ENCODE results near the gene ZFYVE26. TPM values are rescaled to one million over a fixed set of nuclear protein-coding genes. Genes with fewer than 3 reads are reported as not detected.
A peak's percentile ranks its signal among the peaks of the same experiment; 100 is the strongest.
"Not testable (repeated sequence)": the region's sequence is repeated elsewhere in the genome, so short reads cannot be mapped to it uniquely, and the experiment has no call there.

Gene ZFYVE26
- total RNA-seq, 2 donors from 2014 or later = 19.9 to 20.7 TPM

DNA sequence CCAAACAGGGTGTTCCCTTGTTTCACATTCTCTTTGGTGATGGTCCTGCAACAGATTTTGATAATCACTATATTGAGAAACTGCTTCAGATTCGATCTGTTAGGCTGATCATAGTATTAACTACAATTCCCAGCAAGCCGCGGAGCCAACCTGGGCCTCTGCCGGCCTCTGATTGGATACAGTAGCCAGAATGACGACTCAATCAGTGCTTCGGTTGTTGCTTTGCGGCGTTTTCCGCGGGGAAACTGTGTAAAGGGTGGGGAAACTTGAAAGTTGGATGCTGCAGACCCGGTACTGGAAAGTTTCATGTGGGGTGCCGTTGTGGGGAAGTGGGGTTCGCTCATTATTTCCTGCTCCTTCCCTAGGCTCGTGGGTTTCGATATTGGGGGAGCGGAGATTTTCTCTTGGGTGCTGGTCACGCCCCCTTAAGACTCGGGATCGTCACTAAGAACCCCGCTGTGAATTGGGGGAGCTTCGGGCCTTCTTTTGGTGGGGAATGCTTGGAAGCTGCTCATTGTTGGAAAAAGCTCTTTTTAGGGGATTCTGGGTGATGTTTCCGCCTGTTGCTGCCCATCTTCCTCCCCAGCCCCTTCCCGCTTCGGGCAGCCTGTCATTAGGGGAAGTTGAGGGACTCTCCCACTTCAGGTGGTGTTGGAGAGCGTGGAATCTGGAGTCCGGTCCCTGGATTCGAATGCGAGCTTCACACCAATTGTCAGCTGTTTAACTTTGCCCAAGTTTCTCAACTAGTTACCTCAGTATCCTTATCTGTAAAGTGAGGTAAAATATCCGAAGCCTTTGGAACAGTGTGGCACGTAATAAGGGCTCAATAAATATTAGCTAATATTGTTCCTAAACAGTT, 3.4 kb upstream of the ZFYVE26 start, which contains the start of gene RAD51B:
RAD51B (plus strand) TSS at position 217 of the 859 bp plus-strand sequence.
- peak; percentile 85 to 90 for DNase-seq
- intact Hi-C loops (cut with DNase I, micrococcal nuclease) = no loop called here
- peak; percentile 72 for ATAC-seq

DNA sequence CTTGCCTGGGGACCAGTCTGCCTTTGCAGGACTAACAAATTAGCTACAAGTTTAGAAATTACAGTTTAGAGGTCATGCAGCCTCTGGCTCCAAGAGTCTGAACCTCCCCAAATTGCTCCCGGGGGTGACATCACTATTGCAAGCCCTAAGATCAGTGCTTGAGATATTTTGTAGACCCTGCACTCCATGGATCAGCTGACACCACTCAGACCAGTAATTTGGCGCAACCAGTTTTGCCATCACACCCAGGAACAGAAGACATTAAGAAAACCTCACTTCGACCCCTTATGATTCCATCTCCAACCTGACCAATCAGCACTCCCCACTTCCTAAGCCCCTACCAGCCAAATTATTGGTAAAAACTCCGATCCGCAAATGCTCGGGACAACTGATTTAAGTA, 2.1 kb upstream of the ZFYVE26 start:
- intact Hi-C loops (cut with DNase I, micrococcal nuclease); ATAC-seq; DNase-seq: not testable (repeated sequence)

GRCh38 chr14:67817750-67818438, 1.5 kb upstream of the ZFYVE26 start:
- DNase-seq (no peak), ATAC-seq (no peak)
- intact Hi-C loops (cut with DNase I, micrococcal nuclease) = no loop called here

GRCh38 chr14:67815573-67816225, 691 bp downstream of the ZFYVE26 start:
- ATAC-seq (no peak), DNase-seq (no peak)
- intact Hi-C loops (cut with DNase I, micrococcal nuclease) = no loop called here

DNA sequence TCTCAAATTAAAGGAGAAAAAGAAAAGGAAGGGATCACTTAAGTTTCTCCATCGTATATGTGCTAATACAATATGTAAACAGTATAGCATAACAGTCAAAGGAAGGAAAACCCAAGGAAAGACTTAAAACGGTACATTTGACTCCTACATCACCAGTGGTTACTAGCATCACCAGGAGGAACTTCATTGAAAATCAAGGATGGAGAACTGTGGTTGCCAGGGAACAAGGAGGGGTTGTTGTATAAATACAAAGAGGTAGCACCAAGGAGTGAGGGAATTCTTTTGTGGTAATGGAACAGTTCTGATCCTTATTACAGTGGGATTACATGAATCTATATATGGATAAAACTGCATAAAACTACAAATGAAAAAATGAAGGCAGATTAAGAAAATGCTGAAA, 1.6 kb downstream of the ZFYVE26 start:
- no peak for ATAC-seq
- intact Hi-C loops (cut with DNase I, micrococcal nuclease) = no loop called here
- DNase-seq = no peak

DNA sequence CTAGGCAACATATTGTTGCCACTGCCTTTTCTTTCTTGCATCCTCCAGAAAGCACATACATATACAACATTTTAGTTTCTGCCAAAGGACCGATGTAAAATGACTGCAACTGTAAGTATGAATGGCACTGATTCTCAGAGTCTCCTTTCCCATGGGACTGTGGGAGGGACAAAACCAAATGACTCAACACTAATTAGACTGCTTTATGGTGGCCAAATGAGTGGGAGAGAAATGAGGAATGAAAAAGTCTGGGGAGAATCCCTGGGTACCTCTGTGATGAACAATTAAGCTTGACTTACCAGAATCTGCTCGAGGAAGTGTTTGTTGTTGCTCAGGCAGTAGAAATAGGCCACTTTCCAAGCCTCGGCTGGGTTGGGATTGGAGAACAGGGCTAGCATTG, 10.1 kb downstream of the ZFYVE26 start:
- DNase-seq (no peak), ATAC-seq (no peak)
- intact Hi-C loops (cut with DNase I, micrococcal nuclease) = no loop called here

- DNase-seq (no peak), ATAC-seq (no peak)
- intact Hi-C loops (cut with DNase I, micrococcal nuclease) = no loop called here
Observed at GRCh38 chr14:67800743-67801142, 15.6 kb downstream of the ZFYVE26 start.

GRCh38 chr14:67798731-67799130, 17.7 kb downstream of the ZFYVE26 start:
- DNase-seq (no peak), ATAC-seq (no peak)
- intact Hi-C loops (cut with DNase I, micrococcal nuclease) = no loop called here

DNA sequence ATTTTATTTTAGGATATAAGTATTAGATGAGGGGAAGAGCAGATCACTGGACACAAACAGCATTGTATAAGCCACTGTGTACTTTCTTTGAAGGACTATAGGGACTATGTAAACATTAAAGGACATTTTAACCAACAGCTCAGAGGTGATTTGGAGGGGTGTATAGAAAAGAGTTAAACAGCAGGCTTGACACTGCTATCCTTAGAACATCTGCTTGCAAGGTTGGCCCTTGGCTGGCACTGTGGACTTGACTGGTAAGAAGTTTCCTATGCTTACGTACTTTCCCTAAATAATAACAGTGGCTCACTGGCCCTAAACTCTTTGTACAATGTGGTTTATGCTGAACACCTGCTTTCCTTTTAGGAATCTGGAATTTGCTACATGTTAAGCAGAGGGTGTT, 28.7 kb downstream of the ZFYVE26 start:
- intact Hi-C loops (cut with DNase I, micrococcal nuclease) = no loop called here
- ATAC-seq (no peak), DNase-seq (no peak)

GRCh38 chr14:67785270-67786109, 30.9 kb downstream of the ZFYVE26 start:
- ATAC-seq (no peak), DNase-seq (no peak)
- intact Hi-C loops (cut with DNase I, micrococcal nuclease) = no loop called here

- no peak for DNase-seq
- ATAC-seq = no peak
- intact Hi-C loops (cut with DNase I, micrococcal nuclease) = no loop called here
Observed at GRCh38 chr14:67784244-67784823, 32.1 kb downstream of the ZFYVE26 start.

DNA sequence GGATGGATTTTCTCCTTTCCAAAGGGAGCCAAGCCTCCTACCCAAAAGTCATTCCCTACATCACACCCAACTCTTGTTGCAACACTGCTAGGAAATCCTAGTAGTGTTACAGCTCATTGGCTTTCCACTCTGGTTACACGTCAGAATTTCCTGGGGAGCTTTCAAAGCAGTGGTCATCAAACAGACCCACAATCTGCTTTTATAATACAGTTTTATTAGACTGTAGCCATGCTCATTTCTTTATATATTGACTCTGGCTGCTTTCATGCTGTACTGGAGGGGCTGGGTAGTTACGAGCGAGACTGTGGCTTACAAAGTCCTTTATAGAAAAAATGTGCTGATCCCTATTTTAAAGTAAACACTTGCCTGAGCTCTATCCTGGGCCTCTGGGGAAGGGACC, 34.3 kb downstream of the ZFYVE26 start:
- intact Hi-C loops (cut with DNase I, micrococcal nuclease) = no loop called here
- DNase-seq (no peak), ATAC-seq (no peak)

- intact Hi-C loops (cut with DNase I, micrococcal nuclease) = no loop called here
- ATAC-seq (no peak), DNase-seq (no peak)
Observed at GRCh38 chr14:67778792-67779191, 37.6 kb downstream of the ZFYVE26 start.

- DNase-seq = no peak
- intact Hi-C loops (cut with DNase I, micrococcal nuclease) = no loop called here
Observed at GRCh38 chr14:67776653-67777322, 39.6 kb downstream of the ZFYVE26 start.

DNA sequence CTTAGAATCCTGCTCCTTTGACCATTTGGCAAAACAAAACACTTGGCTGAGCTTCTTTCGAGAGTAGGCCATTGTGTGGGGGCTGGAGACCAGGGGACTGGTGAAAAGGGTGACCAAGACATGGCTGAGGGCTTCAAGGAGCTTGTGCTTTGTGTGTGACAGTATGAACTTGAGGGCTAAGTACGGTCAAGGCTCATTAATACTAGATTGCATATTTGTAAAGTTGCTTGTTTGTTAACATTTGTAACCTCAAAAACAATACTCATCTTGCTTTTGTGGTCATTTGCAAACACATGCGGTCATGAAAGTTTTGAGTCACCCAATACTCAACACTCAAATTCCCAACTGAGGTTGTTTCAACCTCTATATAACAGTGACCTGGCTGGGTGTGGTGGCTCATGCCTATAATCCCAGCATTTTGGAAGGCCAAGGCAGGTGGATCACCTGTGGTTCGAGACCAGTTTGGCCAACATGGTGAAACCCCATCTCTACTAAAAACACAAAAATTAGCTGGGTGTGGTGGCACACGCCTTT, 42.5 kb downstream of the ZFYVE26 start:
- DNase-seq (no peak), ATAC-seq (no peak)
- intact Hi-C loops (cut with DNase I, micrococcal nuclease) = no loop called here

More at GRCh38 chr14:67776653-67777322, 39.6 kb downstream of the ZFYVE26 start:
- ATAC-seq = no peak

DNA sequence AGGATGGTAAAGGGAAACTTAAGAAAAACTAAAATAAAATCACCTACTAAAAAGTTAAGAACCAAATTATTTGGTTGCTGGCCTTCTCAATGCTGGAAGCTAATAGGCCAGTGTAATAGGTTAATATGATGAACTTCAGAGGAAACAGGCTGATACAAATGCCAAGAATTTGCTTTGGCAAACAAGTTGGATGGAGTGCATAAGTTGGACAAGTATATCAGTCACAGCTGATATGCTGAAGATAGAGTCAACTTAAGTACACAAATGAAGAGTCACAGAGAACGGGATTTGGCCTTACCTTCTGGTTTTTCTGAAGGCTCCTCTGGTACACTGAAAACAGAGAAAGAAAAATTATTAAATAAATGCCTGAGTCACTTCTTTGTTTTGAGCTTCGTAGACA, 48.2 kb downstream of the ZFYVE26 start:
- intact Hi-C loops (cut with DNase I, micrococcal nuclease) = no loop called here
- ATAC-seq = no peak
- DNase-seq = no peak

DNA sequence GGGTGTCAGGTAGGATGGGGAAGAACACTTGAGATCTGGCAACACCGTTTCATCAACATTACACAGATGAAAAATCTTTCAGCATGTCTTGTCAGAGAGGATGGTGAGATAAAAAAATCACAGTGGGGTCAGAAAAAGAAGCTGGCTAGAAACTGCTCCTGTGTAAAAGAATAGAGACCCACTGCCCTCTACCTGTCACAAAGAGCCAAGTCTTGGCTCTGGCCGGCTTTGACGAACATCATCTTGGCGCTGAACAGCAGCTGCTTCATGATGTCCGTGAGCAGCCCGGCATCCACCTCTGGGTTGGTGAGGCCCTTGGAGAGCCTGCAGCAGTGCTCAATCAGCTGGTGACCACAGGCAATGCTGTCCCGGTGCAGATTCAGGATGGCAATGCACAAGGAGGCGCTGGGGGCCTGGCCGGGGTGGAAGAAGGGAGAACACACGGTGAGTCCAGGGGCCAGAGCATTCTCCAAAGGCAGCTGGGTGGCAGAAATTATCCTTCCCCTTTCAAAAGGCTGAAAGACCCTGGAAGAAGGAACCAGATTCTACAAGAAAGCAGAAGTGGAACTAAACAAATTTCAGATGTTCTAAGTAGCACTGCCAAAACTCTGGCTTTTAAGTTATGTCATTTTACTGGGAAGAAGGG, 50.2 kb downstream of the ZFYVE26 start:
- intact Hi-C loops (cut with DNase I, micrococcal nuclease) = no loop called here
- DNase-seq (peak in 1 of 2 donors; percentile 18), ATAC-seq (peak; percentile 15)

Data from left colon (tissue), 2 donors.